ENCODE results near the gene RIMS4.

DNA sequence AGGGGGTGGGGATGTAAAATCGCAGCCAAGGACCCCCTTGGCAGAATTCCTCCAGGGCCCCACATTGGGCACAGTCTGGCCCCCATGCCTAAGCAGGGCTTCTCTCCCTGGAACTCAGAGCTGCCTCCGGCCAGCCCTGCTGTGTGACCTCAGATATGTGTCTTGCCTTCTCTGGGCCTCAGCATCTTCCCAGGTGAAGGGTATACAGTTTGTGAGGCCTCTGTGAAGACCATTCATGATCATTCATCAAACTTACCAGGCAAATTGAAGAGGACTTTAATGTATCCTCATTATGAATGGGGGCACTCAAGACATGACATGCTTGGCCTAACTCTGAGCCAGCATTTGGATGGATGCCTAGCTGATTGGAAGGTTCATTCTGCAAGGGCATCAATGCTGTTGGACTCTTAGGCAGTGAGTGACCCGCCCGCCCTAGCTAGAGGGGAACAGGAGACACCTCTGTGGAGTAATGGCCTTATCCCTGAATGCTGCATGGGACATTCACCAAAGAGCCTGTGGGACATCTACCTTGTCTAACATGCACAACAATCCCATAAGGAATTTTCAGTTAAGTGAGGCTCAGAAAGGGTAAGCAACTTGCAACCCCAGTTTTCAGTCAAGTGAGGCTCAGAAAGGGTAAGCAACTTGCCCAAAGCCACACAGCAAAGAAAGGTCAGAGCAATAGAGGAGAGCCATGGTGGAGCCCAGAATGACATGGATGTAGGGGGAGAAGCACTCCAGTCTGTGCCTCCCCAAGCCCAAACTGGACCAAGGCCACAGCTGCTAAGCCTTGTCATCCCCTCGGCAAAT is 94.6 kb downstream of the RIMS4 start:
- TF ChIP-seq POLR2A (IDR thresholded peaks at IDR 0.05; ENCODE audit: low read length) (no peak), GATA1 (IDR thresholded peaks at IDR 0.05; ENCODE audit: low read depth, low read length) (no peak)
